Left cardiac atrium (tissue), 4 donors: ENCODE results near the gene CEP95. TPM values are rescaled to one million over a fixed set of nuclear protein-coding genes. Genes with fewer than 3 reads are reported as not detected.
"Not testable (repeated sequence)": the region's sequence is repeated elsewhere in the genome, so short reads cannot be mapped to it uniquely, and the experiment has no call there.

ENCODE experiments used
- ATAC-seq, 2 donors: fragments of 200-7000 bp; cut with Tn5 transposase; one replicate each; pipeline ENCODE4 v1.9.1; 2020; ENCODE audit warnings: mild to moderate bottlenecking in 2 of 2, moderate library complexity in 2 of 2
- DNase-seq: peaks from one replicate; pipeline ENCODE4 v3.0.0-alpha.2; 2020
- intact Hi-C, 2 donors: fragments of 100-400 bp; cut with DNase I; formaldehyde crosslinking; loops; one replicate each; pipeline versions ENCODE4 v1.14.1 to v1.15.1; 2022 to 2023
- total RNA-seq, 2 donors: library from RNA; stranded (reverse); fragmentation: NEBNext Ultra II Directional; extraction: Animal tissue kit (Norgen Biotek cat#: 25700); gene quantifications; one replicate each; pipeline ENCODE4 v1.2.1, GENCODE V29; 2021
- donor health status: DM: no; HTN: yes; CAD: no.
- donor health status: DM: no; HTN: yes; CAD: no; lungs with severe emphysema.
- donor health status: DM: yes; HTN: yes; CAD: no.
- donor health status: Dilated cardiomyopathy.

Gene CEP95
- total RNA-seq, 2 donors from 2014 or later, result 13.6 to 21.8 TPM

- DNase-seq (no peak), ATAC-seq (no peak)
- intact Hi-C loops, result loop anchor here in 1 of 2 donors (5.0 kb wide), 1 partner anchor 70 kb away; no protein-coding TSS in a partner anchor
Observed at GRCh38 chr17:64491994-64492393, 14.8 kb upstream of the CEP95 start.

GRCh38 chr17:64492481-64493109 is 14.2 kb upstream of the CEP95 start:
- intact Hi-C loops, result loop anchor here in 1 of 2 donors (5.0 kb wide), 1 partner anchor 70 kb away; no protein-coding TSS in a partner anchor
- ATAC-seq, result no peak
- no peak for DNase-seq

- no peak for DNase-seq
- no peak for ATAC-seq
- intact Hi-C loops, result loop anchor here in 1 of 2 donors (5.0 kb wide), 1 partner anchor 72 kb away; no protein-coding TSS in a partner anchor
Observed at GRCh38 chr17:64494121-64494520, 12.7 kb upstream of the CEP95 start.

DNA sequence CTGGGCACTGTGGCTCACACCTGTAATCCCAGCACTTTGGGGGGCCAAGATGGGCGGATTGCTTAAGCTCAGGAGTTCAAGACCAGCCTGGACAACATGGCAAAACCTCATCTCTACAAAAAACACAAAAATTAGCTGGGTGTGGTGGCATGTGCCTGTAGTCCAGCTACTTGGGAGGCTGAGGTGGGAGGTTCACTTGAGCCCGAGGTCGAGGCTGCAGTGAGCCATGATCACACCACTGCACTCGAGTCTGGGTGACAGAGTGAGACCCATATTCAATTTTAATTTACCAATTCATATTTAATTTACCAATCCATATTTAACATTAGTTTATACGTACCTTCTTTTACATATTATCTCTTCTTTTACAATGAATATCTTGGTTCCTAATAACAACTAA is 11.5 kb upstream of the CEP95 start:
- intact Hi-C loops, result not testable (repeated sequence)

DNA sequence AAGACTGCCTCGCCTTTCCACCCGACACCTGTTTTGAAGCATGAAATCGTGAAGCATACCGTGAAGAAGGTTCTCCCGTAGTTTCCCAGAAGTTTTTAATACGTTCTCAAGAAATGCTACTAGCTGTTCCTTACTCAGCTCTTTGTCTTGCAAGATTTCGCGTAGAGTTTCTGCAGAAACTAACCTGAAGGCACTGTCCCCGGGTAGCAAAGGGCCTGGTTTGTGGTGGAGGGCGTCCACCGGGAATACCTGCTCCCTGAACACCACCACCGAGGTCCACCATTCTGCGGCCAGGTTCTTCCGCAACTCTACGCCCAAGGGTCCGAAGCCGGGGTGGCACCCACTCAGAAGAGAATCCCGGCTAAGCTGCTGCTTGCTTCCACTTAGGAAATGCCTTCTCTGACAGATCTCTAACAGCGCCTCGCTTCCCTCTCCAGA is 10.4 kb upstream of the CEP95 start:
- intact Hi-C loops, result no loop called here
- no peak for ATAC-seq

More for the DNA sequence above, 11.5 kb upstream of the CEP95 start:
- DNase-seq, ATAC-seq: not testable (repeated sequence)

GRCh38 chr17:64496786-64497564 is 9.8 kb upstream of the CEP95 start, which contains the start of gene POLG2:
Gene POLG2 (minus strand): TSS chr17:64497054. CDS start chr17:64496968, 86 bp downstream.
- peak; percentile 96 for DNase-seq
- ATAC-seq, result peak; percentile 95 to 98
- intact Hi-C loops, result no loop called here

More for the DNA sequence above, 10.4 kb upstream of the CEP95 start:
- no peak for DNase-seq

GRCh38 chr17:64497565-64498035 is 9.2 kb upstream of the CEP95 start:
- intact Hi-C loops, result no loop called here
- ATAC-seq (no peak), DNase-seq (no peak)

DNA sequence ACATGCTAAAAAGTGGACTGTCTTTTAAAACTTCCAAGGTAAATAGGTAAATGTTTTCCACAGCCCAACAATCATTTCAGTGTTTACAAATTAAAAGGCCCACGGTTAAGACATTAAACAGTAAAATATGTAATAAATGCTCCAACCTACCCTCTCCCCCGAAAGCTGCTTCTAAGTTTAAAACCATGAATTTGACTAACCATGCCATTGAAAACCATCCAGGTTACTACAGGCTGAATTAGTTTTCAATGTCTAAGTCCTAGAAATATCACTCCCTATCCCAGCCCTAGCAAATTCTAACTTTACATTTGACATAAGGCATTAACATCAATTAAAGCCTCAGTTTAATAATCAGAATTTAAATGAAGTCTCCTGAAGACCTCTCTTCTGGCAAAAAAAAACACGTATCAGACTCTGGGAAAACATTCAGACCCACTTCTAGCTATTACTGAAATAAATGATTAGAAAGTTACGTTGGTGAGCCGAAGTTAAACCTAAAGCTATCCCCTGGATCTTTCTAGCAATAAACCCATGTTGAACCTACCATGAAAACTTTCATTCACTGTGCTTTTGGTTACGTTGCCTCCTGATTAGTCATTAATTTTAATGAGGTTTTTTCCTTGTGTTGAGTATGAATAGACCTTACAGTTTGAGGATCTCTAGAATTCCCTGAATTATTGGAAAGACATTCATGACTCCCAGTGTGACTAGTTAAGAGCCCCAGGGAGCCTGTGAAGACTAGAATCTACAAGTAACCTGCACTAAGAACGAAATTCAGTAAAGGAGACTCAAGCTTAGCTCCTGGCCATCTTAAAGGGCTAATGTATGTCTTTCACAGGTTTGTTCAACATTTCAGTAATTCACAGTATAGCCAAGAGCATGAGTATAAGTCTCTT is 8.2 kb upstream of the CEP95 start:
- no peak for ATAC-seq
- intact Hi-C loops, result no loop called here
- DNase-seq, result no peak

DNA sequence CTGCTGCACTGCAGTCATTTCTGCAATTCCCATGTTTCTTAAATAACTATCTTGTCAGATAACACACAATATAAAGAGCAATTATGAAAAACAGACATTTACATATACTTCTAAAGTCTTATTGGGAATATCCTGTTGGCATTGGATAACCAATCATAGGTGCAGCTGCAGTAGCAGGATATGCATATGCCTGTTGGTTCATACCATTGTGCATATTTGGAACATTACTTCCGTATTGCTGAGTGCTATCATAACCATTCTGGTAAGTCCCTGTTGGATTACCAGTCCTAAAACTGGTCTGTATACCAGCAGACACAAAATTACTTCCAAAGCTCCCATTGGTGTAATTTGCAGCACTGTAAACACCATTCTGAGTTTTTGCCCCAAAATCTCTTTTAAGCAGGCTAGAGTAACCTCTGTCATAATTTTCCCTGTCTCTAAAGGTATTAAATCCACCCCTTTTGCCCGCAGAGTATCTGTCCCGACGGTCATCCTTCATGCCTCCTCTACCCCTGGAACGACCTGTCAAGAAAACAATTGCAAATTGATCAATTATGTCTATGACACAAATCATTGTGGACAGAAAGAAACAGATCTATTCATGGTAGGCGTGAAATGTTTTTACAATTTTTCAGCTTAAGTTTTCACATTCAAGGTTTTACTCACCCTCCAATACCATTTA is 6.8 kb upstream of the CEP95 start:
- DNase-seq (no peak), ATAC-seq (no peak)
- intact Hi-C loops, result no loop called here

DNA sequence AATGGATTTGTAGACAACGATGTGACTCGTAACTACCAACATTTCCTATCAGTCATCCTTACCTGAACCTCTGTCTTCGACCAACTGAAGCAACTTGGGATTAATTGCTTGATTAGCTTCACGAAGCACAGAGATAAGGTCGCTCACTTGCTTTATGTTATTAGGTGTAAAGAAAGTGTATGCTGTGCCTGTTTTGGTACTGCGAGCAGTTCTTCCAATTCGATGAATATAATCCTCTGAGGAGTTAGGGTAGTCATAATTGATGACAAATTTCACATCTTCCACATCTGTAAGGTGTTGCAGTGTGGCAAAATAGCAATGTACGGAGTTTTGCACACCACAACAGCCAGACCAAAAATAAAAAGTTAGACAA is 6.3 kb upstream of the CEP95 start:
- ATAC-seq, result no peak
- intact Hi-C loops, result no loop called here

DNA sequence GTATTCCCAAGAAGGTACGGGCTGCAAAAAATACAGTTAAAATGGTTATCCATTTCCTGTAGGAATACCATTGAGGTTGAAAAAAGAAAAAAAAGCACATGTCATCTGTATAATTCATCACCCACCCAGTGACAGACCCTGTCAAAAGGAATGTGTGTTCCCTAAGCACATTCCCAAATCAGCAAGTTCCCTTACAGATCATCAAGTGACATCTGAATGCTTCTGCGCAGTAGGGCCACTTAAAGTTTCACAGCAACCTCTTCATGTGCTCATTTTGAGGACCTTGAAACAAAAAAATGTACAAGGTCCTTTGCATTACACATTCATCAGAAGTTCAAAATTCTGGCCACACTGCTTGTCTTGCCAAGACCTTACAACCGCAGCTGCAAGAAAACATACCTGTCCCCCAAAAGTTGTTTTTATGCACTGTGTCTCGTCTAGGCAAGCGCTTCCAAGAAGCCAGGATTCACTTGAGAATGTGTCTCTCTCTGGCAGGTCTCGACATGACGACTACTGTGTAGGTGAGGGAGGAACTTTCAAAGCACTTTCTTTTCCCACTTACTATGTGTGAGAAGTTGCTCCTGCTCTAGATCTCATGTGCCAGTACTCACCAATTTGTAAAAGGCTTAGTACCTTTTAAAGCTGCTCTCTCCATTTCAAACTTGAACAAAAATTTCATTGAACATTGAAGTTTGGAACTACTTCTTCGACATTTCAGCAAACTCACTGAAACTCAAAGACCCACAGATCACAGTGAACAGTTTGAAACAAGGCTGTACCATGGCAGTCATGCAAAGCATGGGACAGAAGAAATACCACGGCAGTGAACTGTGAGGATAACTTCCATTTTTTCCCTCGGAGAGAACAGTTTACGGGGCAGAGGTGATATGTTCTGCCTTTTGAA is 5.7 kb upstream of the CEP95 start:
- ATAC-seq, result no peak
- no peak for DNase-seq
- intact Hi-C loops, result no loop called here

More for the DNA sequence above, 6.3 kb upstream of the CEP95 start:
- no peak for DNase-seq

- DNase-seq (no peak), ATAC-seq (no peak)
- intact Hi-C loops, result no loop called here
Observed at GRCh38 chr17:64502021-64502420, 4.8 kb upstream of the CEP95 start.

- intact Hi-C loops, result no loop called here
- ATAC-seq, result no peak
- DNase-seq, result no peak
Observed at GRCh38 chr17:64502809-64503208, 4.0 kb upstream of the CEP95 start.

DNA sequence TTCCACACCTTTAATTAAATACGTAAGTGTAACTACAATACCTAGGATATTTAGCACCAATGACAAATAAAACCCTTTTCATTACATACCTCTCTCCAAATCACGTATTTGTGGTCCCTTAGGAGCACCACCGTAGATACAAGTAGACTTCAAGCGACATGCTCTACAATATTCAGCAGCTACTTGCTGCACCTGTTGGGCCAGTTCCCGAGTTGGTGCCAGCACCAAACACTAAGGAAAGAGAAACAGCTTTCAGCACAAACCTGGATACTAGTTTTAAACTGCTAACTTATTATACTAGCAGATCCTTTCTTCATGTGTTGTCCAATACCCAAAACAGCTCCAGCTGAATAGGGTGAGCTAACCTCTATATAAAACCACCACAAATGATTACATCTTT is 3.4 kb upstream of the CEP95 start:
- ATAC-seq (no peak), DNase-seq (no peak)
- intact Hi-C loops, result no loop called here

GRCh38 chr17:64503821-64504768 is 2.7 kb upstream of the CEP95 start:
- intact Hi-C loops, result no loop called here
- DNase-seq (no peak), ATAC-seq (no peak)

DNA sequence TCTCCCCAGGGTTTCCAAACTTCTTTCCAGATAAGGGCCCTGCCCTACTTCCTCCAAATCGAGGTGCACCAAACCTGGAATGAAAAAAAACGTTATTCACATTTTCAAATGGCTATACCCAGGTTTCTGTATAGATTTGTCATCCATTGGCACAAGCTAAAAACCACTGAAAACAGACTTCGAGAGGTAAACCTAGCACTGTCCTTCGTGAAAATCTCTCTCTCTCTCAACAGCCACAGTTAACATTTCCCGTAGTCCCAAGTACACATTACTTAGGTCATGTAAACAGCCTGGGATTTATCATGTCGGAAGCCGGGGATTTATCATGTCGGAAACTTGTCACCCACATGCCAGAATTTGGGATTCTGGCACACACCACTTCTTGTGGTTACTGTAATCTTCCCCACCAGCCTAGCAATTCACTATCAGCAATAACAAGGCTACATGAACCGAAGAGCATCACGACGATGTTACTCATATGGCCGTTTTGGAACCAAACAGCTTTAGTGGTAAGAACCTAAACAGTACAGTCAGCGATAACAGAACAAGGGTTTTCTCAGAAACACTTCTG is 1.9 kb upstream of the CEP95 start:
- intact Hi-C loops, result no loop called here
- DNase-seq, result no peak
- ATAC-seq, result no peak
